Neural cell (in vitro differentiated cells): ENCODE measurements around the gene ISCU. TPM values are rescaled to one million over a fixed set of nuclear protein-coding genes. Genes with fewer than 3 reads are reported as not detected.

Experiments
- H2AFZ ChIP-seq: fragments of 200-600, 300-800 bp; sonication (generic), shearing (Covaris generic); 2 replicates; pipeline ENCODE4 v1.6.0; 2014; ENCODE audit warnings: low read depth, mild to moderate bottlenecking, antibody characterized with exemption, low read length, moderate library complexity
- H3F3A ChIP-seq: fragments of 200-600 bp; shearing (Covaris generic); 2 replicates; pipeline ENCODE4 v1.6.1; 2016; ENCODE audit warnings: mild to moderate bottlenecking, moderate library complexity, mixed read lengths, antibody characterized with exemption, low read length; ENCODE audit not compliant: insufficient read depth, poor library complexity, severe bottlenecking
- H3K27ac ChIP-seq: fragments of 200-600, 300-800 bp; sonication (generic), shearing (Covaris generic); 2 replicates; pipeline ENCODE4 v1.5.1; 2014; ENCODE audit warnings: mild to moderate bottlenecking, low read length, moderate library complexity
- H3K27me3 ChIP-seq: fragments of 300-800, 200-600 bp; sonication (generic), shearing (Covaris generic); 2 replicates; pipeline ENCODE4 v1.6.0; 2014; ENCODE audit warnings: mild to moderate bottlenecking, low read depth, low read length, moderate library complexity; ENCODE audit not compliant: insufficient read depth
- H3K36me3 ChIP-seq: fragments of 300-800, 200-600 bp; sonication (generic), shearing (Covaris generic); 2 replicates; pipeline ENCODE4 v1.5.1; 2014; ENCODE audit warnings: mild to moderate bottlenecking, antibody characterized with exemption, low read length, moderate library complexity; ENCODE audit not compliant: insufficient read depth
- H3K4me2 ChIP-seq: fragments of 300-800, 200-600 bp; sonication (generic), shearing (Covaris generic); 2 replicates; pipeline ENCODE4 v1.6.0; 2014; ENCODE audit warnings: mild to moderate bottlenecking, low read length
- H3K4me3 ChIP-seq: fragments of 300-800, 200-600 bp; sonication (generic), shearing (Covaris generic); 2 replicates; pipeline ENCODE4 v1.5.1; 2014; ENCODE audit warnings: mild to moderate bottlenecking, low read length, moderate library complexity
- H3K79me2 ChIP-seq: fragments of 200-600 bp; shearing (Covaris generic); replicated peaks from 2 replicates; pipeline ENCODE4 v1.6.0; 2014; ENCODE audit warnings: mild to moderate bottlenecking, low read length, moderate library complexity; ENCODE audit not compliant: insufficient read depth
- H3K9ac ChIP-seq: fragments of 300-800, 200-600 bp; sonication (generic), shearing (Covaris generic); 2 replicates; pipeline ENCODE4 v1.6.1; 2016; ENCODE audit warnings: mild to moderate bottlenecking, low read length, mixed read lengths
- H3K9me2 ChIP-seq: fragments of 200-600 bp; shearing (Covaris generic); 2 replicates; pipeline ENCODE4 v1.6.1; 2016; ENCODE audit warnings: mild to moderate bottlenecking, low read length, mixed read lengths; ENCODE audit not compliant: insufficient read depth
- H3K9me3 ChIP-seq: fragments of 200-600, 300-800 bp; sonication (generic), shearing (Covaris generic); 2 replicates; pipeline ENCODE4 v1.6.1; 2016; ENCODE audit warnings: mild to moderate bottlenecking, mixed run types, low read length, moderate library complexity, mixed read lengths
- H4K20me1 ChIP-seq: fragments of 200-600 bp; shearing (Covaris generic); 2 replicates; pipeline ENCODE4 v1.6.1; 2016; ENCODE audit warnings: mild to moderate bottlenecking, mixed run types; ENCODE audit not compliant: insufficient read depth
- CTCF ChIP-seq: fragments of 450-650 bp; IDR thresholded peaks from 2 replicates; pipeline ENCODE4 v1.5.1; 2014; ENCODE audit warnings: antibody characterized with exemption, mild to moderate bottlenecking, moderate library complexity; ENCODE audit not compliant: poor library complexity, severe bottlenecking
- EP300 ChIP-seq: fragments of 450-650 bp; conservative IDR thresholded peaks from 2 replicates; pipeline ENCODE4 v1.6.1; 2014; ENCODE audit warnings: antibody characterized with exemption, mild to moderate bottlenecking, moderate library complexity; ENCODE audit not compliant: poor library complexity, severe bottlenecking
- EZH2 ChIP-seq: fragments of 200-600, 300-800 bp; shearing (Covaris generic), sonication (generic); IDR thresholded peaks from 2 replicates; pipeline ENCODE4 v1.6.1; 2014; ENCODE audit warnings: antibody characterized with exemption, low read length, borderline replicate concordance, mild to moderate bottlenecking; ENCODE audit not compliant: insufficient read depth, poor library complexity, severe bottlenecking
- MXI1 ChIP-seq: fragments of 450-650 bp; conservative IDR thresholded peaks from 2 replicates; pipeline ENCODE4 v1.6.1; 2014; ENCODE audit warnings: antibody characterized with exemption, mild to moderate bottlenecking; ENCODE audit not compliant: poor library complexity, severe bottlenecking
- POLR2AphosphoS5 ChIP-seq: IDR thresholded peaks from 2 replicates; pipeline ENCODE4 v1.6.1; 2012
- RAD21 ChIP-seq: fragments of 450-650 bp; conservative IDR thresholded peaks from 2 replicates; pipeline ENCODE4 v1.6.1; 2014; ENCODE audit warnings: antibody characterized with exemption, mild to moderate bottlenecking, moderate library complexity
- REST ChIP-seq: IDR thresholded peaks from 2 replicates; pipeline ENCODE4 v1.6.1; 2012; ENCODE audit warnings: borderline replicate concordance
- SMC3 ChIP-seq: fragments of 450-650 bp; conservative IDR thresholded peaks from 2 replicates; pipeline ENCODE4 v1.6.1; 2014; ENCODE audit warnings: antibody characterized with exemption, mild to moderate bottlenecking, moderate library complexity; ENCODE audit not compliant: poor library complexity
- TAF1 ChIP-seq: IDR thresholded peaks from 2 replicates; pipeline ENCODE4 v1.6.1; 2012; ENCODE audit warnings: low read depth
- polyA plus RNA-seq: library from polyadenylated mRNA; depleted of rRNA; stranded (reverse); fragments of >200 nt; gene quantifications from 2 replicates; pipeline ENCODE4 v1.2.3, GENCODE V29; 2014

ISCU gene
- polyA plus RNA-seq, 1 donor from 2014 or later = 164 TPM

- H3K27ac ChIP-seq = peak within 1 kb of the TSS; percentile 90
- no peaks in the 10 kb centered on the region for H3K9me3 ChIP-seq
- peaks cover 58% of the 10 kb centered on the region for H3K79me2 ChIP-seq
- H3K27me3 ChIP-seq = no peaks in the 10 kb centered on the region
- H3K9ac ChIP-seq = peak within 1 kb of the TSS; percentile 91
- H3F3A ChIP-seq = peaks cover 3% of the 10 kb centered on the region
- H2AFZ ChIP-seq = peak within 1 kb of the TSS; percentile 83
- peak within 1 kb of the TSS; percentile 75 for H3K4me3 ChIP-seq
- no peak for TF ChIP-seq EZH2
- TF ChIP-seq MXI1 = peak; percentile 74
- TF ChIP-seq RAD21 = no peak
- peak; percentile 10 for TF ChIP-seq EP300
- no peak for TF ChIP-seq CTCF
- TF ChIP-seq REST = peak; percentile 85
- TF ChIP-seq SMC3 = peak; percentile 40
- peak; percentile 90 for TF ChIP-seq POLR2AphosphoS5
- peak; percentile 93 for TF ChIP-seq TAF1
- H3K4me2 ChIP-seq = peak within 1 kb of the TSS; percentile 98
- H3K36me3 ChIP-seq = peaks cover 4% of the 10 kb centered on the region
- no peaks in the 10 kb centered on the region for H3K9me2 ChIP-seq
- no peaks in the 10 kb centered on the region for H4K20me1 ChIP-seq
Observed at GRCh38 chr12:108560752-108561719, 1.4 kb upstream of the ISCU start, which contains the start of gene SART3. TSS of gene SART3 (minus strand) at chr12:108561173. CDS start at chr12:108561154, 19 bp downstream.

GRCh38 chr12:108561852-108562347 lies 496 bp upstream of the ISCU start:
- H3K79me2 ChIP-seq = peaks cover 49% of the 10 kb centered on the region
- TF ChIP-seq RAD21 (no peak), EZH2 (no peak), POLR2AphosphoS5 (no peak), TAF1 (no peak), EP300 (no peak), CTCF (no peak), REST (no peak)
- peaks cover 4% of the 10 kb centered on the region for H3K36me3 ChIP-seq
- peak overlapping the region; percentile 75 for H3K4me3 ChIP-seq
- no peaks in the 10 kb centered on the region for H3K27me3 ChIP-seq
- peak overlapping the region; percentile 94 for H3K4me2 ChIP-seq
- no peaks in the 10 kb centered on the region for H4K20me1 ChIP-seq
- no peaks in the 10 kb centered on the region for H3K9me3 ChIP-seq
- peak overlapping the region; percentile 90 for H3K27ac ChIP-seq
- peak overlapping the region; percentile 83 for H2AFZ ChIP-seq
- H3F3A ChIP-seq = peaks cover 3% of the 10 kb centered on the region
- H3K9ac ChIP-seq = peak overlapping the region; percentile 91
- no peaks in the 10 kb centered on the region for H3K9me2 ChIP-seq
